ENCODE data around the gene CHD8. TPM values are rescaled to one million over a fixed set of nuclear protein-coding genes. Genes with fewer than 3 reads are reported as not detected.
A peak's percentile ranks its signal among the peaks of the same experiment; 100 is the strongest.

Gene CHD8
- total RNA-seq (86.7 and 94.3 TPM in 2 replicates), polyA plus RNA-seq (52.3 and 55.2 TPM in 2 replicates), polyA minus RNA-seq (80.4 and 114 TPM in 2 replicates), Bru-seq, nascent RNA (percentile 86 among the genes with signal in this experiment), BruChase-seq, experiment 1, labeled RNA remaining after a 6-hour chase (percentile 90 among the genes with signal in this experiment), BruChase-seq, experiment 2, labeled RNA remaining after a 2-hour chase (percentile 91 among the genes with signal in this experiment)
- 29.1 and 31.7 TPM in 2 replicates for polyA plus RNA-seq (2011; cell fraction: cytosol; rRNA removed)
- polyA plus RNA-seq (2011; cell fraction: nucleus; rRNA removed): 113 and 139 TPM in 2 replicates
- 60.7 and 61.2 TPM in 2 replicates for polyA plus RNA-seq (2012)
- 45.3 TPM for polyA minus RNA-seq (2011; cell fraction: cytosol; rRNA and poly(A)+ RNA removed)
- 88.2 and 109 TPM in 2 replicates for polyA minus RNA-seq (2011; cell fraction: nucleus; rRNA and poly(A)+ RNA removed)
- long read RNA-seq, transcript CHD8-214 (1 exons, 1,146 nt): major isoform, 5 of 15 reads
- long read RNA-seq, partial matches to known transcripts: 9 of 15 reads
- long read RNA-seq, other reads (novel, unspliced or antisense): 1 of 15 reads

DNA sequence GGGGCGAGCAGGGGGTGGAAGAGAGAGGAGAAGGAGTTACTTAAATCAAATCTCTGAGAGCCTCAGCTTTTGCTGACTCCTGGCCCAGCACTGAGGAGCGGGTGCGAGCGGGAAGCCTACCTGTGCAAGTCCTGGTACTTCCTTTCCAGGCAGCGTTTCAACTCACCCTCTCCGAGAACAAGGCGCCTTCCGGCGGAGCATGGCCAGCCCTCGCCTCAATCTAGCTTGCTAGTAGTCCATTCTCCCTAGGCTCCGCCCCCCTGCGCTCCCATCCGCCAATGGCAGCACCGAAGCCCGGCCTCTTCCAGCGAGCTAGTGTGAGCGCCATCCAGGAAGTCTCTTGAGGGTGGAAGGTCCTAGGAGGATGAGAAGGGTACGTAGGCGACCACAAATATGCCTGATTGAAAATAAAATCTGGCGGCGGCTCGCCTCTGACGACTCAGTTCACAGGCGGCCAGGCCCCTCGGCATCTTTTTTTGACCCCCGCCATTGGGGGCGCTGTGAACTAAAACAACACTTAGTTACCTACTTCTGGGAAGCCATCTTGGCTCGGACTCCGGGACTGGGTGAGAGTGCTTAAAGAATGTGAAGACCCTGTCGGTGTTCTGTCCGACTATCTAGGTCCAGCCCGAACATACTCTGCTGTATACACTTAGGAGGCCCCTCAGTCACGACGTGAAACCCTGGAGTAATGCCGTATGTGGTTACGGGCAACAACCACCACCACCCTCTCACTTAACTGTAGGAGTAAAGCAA lies at the start of gene CHD8:
TSS of gene CHD8 (minus strand) at position 212 of the 756 bp plus-strand sequence. CDS start 24,480 bp downstream, outside the sequence.
- no peaks in the 10 kb centered on the region for H3K9me1 ChIP-seq (replicated peaks; ENCODE audit: control insufficient read depth, extremely low read depth, insufficient read depth, low read length)
- H3K4me3 ChIP-seq (replicated peaks in 1 of 3; ENCODE audit: insufficient read depth in 1 of 3, low read depth in 1 of 3, low read length in 3 of 3): peak within 1 kb of the TSS; percentile 84 to 95 (median 91)
- intact Hi-C loops (cut with micrococcal nuclease): loop anchor here (1.0 kb wide), 5 partner anchors 11 to 187 kb away; partner anchors contain the start of genes HNRNPC and TOX4
- TF ChIP-seq FOS (IDR thresholded peaks at IDR 0.05; ENCODE audit: borderline replicate concordance, insufficient read depth, low read length) (no peak), POLR2A (IDR thresholded peaks at IDR 0.05; ENCODE audit: low read depth, low read length) (peak; percentile 64), CTCF (IDR thresholded peaks at IDR 0.05; ENCODE audit: extremely low read depth in 1 of 2, insufficient read depth in 1 of 2, low read depth in 1 of 2, low read length in 2 of 2) (peak; percentile 69 to 70), EZH2 (IDR thresholded peaks at IDR 0.05; ENCODE audit: borderline replicate concordance, low read depth, low read length, severe bottlenecking) (no peak), MYC (IDR thresholded peaks at IDR 0.05; ENCODE audit: low read depth, low read length) (peak; percentile 33), POLR2AphosphoS5 (IDR thresholded peaks at IDR 0.05; ENCODE audit: insufficient read depth, low read depth, low read length) (peak; percentile 62)
- TF ChIP-seq, protein P1, sequence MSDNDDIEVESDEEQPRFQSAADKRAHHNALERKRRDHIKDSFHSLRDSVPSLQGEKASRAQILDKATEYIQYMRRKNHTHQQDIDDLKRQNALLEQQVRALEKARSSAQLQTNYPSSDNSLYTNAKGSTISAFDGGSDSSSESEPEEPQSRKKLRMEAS (IDR thresholded peaks at IDR 0.05; ENCODE audit: insufficient read depth, insufficient read length): peak; percentile 2
- dilution Hi-C loops (cut with MboI; ENCODE audit: extremely low pct_ligation_motif_present, low sequenced_read_pairs): no loop called here
- FAIRE-seq (peak; percentile 100), DNase-seq (ENCODE audit: low read depth, low spot score) (peak; percentile 100)
- peak within 1 kb of the TSS; percentile 98 for H2AFZ ChIP-seq (ENCODE audit: low read depth, low read length)
- ChIA-PET POLR2A (interaction anchor here (0.6 to 2.9 kb wide), 4 partner anchors 11 to 19 kb away, joined by 3 to 23 read pairs (median 4); no protein-coding TSS in a partner anchor), CTCF (interaction anchor here (0.6 to 2.9 kb wide), 13 partner anchors 9 to 1670 kb away, joined by 3 to 26 read pairs (median 3); partner anchors contain the start of genes METTL3, RAB2B and TOX4)
- peak within 1 kb of the TSS; percentile 97 for H3K27ac ChIP-seq (ENCODE audit: insufficient read depth, low read depth, low read length)
- peaks cover 46% of the 10 kb centered on the region for H3K79me2 ChIP-seq (ENCODE audit: control insufficient read depth, insufficient read depth, low read length)
- no peaks in the 10 kb centered on the region for H4K20me1 ChIP-seq (replicated peaks; ENCODE audit: control insufficient read depth, extremely low read depth, insufficient read depth, low read length)
- H3K4me2 ChIP-seq (ENCODE audit: insufficient read depth, low read length): peak within 1 kb of the TSS; percentile 98
- no peaks in the 10 kb centered on the region for H3K9me3 ChIP-seq (replicated peaks; ENCODE audit: control insufficient read depth, insufficient read depth, low read length)
- H3K4me1 ChIP-seq (ENCODE audit: control insufficient read depth, extremely low read depth, insufficient read depth, low read length): peaks cover 10% of the 10 kb centered on the region
- no peaks in the 10 kb centered on the region for H3K27me3 ChIP-seq (ENCODE audit: control insufficient read depth in 2 of 2, insufficient read depth in 2 of 2, low read length in 2 of 2)
- TSS peak; percentile 100 for BruUV-seq (replicated peaks)
- H3K9ac ChIP-seq (replicated peaks; ENCODE audit: extremely low read depth, insufficient read depth, low read length): peak within 1 kb of the TSS; percentile 98
- H3K36me3 ChIP-seq (ENCODE audit: control insufficient read depth in 2 of 2, extremely low read depth in 1 of 2, insufficient read depth in 2 of 2, low read length in 2 of 2): peaks cover 3 to 6% of the 10 kb centered on the region in 2 experiments

Data from endothelial cell of umbilical vein (primary cell).